AG09319 (cell line): ENCODE results near the gene PPARGC1A.

Experiments used
- DNase-seq: peaks from one replicate; pipeline ENCODE4 v3.0.0-alpha.2; 2010; ENCODE audit warnings: low read depth; ENCODE audit errors: extremely low read depth
- CTCF ChIP-seq: IDR thresholded peaks from 2 replicates; pipeline ENCODE4 v1.5.1; 2011; ENCODE audit warnings: low read depth, mild to moderate bottlenecking, inconsistent platforms, low read length, moderate library complexity

Gene PPARGC1A

DNA sequence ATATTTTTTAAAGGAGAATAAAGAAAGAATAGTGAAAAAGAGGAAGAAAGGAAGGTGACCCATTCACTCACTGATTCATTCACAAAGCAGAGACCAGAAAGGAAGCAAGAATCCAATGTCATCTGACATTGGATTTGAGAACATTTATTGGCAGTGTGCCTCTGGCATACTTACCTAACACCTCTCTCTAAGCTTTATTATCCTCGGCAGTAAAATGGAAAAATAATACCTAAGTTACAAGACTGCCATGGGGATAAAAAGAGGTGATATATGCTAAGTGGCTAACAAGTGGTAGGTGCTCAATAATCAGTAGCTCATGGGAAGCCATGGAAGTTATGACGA lies 41.6 kb upstream of the PPARGC1A start:
- no peak for DNase-seq

DNA sequence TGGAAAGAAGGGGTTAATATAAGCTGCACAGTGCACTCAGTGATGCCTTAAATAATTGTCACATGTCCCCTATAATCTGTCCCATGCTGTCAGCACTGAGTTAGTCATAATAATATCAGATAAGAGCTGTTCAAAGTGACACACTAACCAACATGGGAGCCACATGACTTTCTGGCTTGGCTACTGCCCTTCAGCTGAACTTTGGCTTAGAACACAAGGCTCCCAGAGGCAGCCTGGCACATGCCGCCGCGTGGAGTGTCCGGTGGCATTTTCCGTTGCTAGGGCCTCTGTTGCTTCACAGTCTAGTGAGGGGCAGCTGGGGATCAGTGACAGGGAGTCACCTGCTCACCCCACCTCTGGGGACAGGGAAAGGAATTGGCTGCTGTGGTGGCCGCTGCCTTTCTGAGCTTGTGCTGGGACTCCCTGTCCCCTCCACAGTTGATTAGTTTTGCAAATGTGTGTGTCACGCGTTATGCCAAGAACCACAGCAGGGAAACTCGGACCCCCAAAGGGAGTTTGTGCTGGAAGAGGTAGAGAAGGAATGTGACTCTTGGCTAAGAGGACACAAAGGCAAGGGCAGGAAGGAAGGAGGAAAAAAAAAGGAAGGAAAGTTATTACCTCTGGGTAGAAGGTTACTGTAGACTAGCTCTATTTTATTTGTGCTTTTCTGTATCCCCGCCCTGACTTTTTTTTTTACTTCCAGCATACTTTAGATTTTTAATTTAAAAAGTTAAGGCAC lies 41.1 kb upstream of the PPARGC1A start:
- no peak for TF ChIP-seq CTCF
- no peak for DNase-seq

More for the DNA sequence above, 41.6 kb upstream of the PPARGC1A start:
- no peak for TF ChIP-seq CTCF

GRCh38 chr4:23929248-23929647 lies 39.4 kb upstream of the PPARGC1A start:
- no peak for DNase-seq
- no peak for TF ChIP-seq CTCF

GRCh38 chr4:23924556-23924955 lies 34.7 kb upstream of the PPARGC1A start:
- no peak for TF ChIP-seq CTCF
- no peak for DNase-seq

DNA sequence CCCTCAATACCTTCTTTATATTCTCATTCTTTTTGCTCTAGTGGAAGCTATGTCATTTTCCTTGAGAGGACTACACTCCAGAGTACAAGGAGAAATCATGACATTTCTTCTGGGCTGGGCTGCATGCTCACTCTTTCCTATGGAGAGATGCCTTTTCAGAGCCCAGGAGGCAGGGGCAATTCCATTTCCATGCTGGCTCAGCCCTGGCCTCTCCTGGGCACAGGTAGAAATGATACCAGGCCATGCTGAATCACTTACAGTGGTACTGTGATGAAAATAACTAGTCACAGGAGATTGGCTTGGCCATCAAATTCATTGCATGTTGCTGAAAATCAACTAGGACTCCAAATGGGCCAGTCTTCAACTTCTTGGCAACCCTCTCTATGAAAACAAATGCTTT lies 34.0 kb upstream of the PPARGC1A start:
- DNase-seq = no peak
- TF ChIP-seq CTCF = no peak

DNA sequence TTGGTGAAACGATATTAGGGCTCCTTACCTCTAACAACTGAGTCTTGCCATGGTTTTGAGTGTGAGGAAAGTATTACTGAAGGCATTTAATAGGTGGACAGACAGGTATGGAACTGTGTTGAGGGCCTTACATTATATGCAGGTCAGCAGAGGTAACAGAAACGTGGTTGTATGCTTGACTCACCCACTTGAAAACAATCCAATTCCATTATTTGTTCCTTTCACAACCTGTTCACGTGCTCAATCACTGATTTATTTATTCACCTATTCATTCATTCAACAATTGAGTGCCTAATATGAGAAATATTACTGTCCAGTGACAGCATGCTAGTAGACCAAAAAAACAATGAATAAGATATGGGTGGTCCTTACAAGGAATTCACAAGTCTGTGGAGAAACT lies 33.3 kb upstream of the PPARGC1A start:
- DNase-seq = no peak
- TF ChIP-seq CTCF = no peak

- no peak for DNase-seq
- TF ChIP-seq CTCF = no peak
Measured at GRCh38 chr4:23922541-23923111, 32.8 kb upstream of the PPARGC1A start.
